D341Med (cell line): ENCODE data around the gene ASIC2.

Experiments used
- DNase-seq: peaks from one replicate; pipeline ENCODE4 v3.0.0; 2012; ENCODE audit warnings: low spot score

ASIC2 gene

DNA sequence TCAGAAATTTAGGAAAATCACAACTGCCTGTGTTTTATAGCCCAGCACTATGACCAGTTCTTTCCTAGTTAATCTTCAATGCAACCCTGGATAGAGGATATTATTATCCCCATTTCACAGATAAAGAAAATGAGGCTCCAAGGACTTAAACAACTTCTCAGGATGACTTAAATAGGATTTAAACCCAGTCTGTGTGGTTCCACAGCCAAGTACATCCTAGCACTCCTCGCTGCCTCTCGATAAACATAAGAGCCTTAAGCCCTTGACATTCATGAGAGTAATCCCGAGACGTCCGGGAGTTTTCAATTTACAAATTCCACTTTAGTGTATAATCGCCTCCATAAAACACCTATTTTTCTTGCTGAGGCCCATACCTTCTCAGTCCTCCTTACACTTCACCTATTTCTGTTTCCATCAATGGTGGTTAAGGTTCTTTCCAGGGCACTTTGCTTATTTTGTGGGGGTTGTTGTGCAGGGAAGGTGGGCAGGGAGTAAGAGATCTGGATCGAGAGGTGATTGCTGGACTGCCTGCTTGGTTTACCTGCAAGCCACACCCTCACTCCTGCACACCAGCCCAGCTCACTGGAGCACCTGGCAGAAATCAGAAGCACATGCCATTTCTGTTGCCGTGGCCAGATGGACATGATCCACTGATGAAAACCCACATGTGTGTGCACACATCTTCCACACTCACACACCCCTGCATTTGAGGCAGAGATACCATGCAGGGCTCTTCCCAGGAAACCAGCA, 50.5 kb downstream of the ASIC2 start:
- no peak for DNase-seq

DNA sequence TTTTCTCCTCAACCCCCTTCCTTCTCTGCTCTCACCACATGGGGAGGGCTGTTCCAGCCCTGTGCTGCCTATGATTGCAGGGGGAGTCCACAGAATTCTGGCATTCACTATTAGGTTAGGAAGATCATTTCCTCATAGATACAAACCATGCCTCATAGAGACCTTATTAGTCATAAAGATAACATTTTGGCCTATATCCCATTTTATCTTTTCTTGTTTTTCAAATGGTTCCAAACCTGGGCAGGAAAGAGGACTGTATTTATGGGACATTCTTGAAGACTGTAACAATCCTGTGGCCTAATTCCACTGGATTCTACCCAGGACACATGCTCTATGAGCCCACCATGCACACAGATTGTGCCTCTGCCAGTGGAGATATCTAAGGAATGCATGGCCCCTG, 51.7 kb downstream of the ASIC2 start:
- no peak for DNase-seq

DNA sequence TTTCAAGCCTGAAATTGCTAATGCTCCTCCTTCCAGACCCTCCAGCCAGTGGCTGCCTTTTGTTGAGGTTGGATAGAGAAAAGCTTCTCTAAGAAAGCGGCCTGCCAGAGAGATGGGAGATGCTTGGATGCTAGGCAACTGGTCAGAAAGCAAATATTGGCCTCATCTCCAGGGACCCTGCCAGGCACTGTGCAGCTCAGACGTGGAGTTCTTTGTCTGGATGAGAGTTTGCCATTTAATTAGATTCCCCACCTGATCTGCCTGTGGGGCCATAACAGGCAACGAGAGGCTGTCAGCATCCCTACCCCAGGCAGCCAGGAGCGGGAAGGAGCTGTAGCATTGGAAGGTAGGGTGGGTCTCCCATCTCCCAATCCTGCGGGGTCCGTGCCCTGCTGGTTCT, 52.7 kb downstream of the ASIC2 start:
- DNase-seq = no peak

DNA sequence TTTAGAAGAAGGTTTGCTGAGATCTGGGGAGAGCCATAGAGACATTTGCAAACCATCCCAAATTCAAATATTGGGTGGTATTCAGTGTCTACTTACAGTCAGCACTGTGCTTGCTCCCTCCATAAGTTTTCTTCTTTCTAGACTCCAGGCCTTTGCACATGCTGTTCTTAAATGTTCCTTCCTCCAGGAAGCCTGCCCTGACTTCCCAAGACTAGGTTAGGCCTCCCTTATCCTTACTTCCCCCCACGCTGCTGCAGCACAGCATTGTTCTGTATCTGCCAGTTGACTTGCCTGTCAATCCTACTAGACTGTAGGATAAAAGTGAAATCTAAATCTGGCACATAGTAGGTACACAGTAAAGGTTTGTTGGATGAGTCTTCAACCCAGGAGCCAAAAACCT, 53.4 kb downstream of the ASIC2 start:
- no peak for DNase-seq

DNA sequence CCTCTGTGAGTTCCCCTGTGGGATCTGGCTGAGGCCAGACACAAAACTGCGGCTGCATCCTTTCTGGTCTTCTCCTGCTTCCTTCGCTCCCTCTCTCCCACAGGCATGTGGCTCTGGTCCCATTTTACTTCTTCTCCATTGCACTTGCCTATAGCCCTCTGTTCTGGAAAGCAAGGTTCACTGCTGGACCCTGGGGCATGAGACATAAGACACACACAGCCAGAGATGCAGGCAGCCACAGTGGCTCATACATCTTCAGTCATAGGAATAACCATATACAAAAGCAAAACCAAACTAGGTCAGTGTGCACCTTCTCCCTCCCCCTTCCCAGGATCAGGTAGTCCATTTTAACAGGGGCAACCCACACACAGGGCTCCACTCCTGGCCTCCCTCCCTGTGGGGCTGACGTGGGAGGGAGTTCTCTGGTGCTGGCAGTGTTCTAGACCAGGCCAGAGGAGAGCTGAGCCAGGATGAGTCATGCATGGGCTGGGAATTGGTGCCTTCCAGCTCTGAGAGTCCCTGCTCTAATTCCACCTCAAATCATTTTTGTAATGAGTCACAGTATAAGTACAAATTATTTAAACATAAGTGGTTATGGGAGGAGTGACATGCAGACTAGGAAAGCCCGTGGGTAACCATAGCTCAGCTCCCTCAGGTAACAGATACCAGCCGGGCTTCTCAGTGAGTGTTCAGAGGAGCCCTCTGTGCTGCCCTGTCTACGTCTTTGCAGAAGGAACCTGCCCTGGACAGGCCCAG, 58.0 kb downstream of the ASIC2 start:
- DNase-seq = no peak

DNA sequence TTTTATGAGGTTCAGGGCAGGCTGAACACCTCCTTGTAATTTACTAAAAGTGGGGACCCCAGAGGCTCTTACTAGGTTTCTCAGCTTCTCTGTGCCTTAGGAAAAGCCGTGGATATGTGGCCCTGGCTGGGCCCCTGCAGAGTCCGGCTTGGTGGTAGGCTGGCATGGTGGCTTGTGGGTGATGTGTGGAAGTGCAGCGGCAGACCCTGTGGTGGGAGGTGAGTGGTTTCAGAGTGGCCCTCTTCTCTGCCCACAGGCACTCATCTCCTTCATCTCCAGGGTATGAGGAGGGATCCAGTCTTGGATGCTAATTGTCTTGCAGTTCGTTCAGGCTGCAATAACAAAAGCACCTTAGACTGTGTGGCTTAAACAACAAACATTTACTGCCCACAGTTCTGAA, 58.9 kb downstream of the ASIC2 start:
- no peak for DNase-seq

DNA sequence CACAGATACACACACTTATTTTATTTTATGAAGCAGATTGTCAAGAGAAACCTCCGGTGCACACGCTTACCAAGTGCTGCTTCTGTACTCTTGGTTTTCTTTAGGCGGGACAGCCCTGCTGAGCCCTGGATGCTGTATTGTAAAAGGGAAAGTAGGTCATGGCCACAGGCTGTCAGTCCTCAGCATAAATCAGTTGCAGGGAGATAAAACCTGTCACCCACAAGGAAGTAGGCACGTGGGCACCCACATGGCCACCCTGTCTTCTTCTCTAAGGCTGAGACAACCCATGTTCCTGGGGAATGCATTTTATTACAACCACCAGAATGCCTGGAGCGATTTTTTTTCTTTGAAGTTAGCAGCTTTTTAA, 59.3 kb downstream of the ASIC2 start:
- DNase-seq = no peak

DNA sequence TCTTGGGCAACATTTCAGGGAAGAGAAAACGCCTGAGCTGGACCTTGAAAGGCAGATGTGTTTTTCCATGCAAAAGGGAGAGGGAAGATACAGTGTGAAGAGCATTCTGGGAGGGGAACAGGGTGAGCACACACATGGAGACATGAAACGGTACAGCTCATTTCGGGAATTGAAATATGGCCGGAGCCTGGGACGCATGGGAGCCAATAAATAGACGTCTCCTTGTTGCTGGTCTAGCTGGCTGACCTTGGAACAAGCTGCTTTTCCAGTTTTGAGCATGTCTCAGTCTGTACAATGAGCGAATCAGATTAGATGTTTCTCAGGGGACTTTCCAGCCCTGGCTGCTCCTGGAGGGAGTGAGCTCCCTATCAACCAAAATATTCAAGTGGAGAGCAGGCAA, 63.6 kb downstream of the ASIC2 start:
- no peak for DNase-seq

DNA sequence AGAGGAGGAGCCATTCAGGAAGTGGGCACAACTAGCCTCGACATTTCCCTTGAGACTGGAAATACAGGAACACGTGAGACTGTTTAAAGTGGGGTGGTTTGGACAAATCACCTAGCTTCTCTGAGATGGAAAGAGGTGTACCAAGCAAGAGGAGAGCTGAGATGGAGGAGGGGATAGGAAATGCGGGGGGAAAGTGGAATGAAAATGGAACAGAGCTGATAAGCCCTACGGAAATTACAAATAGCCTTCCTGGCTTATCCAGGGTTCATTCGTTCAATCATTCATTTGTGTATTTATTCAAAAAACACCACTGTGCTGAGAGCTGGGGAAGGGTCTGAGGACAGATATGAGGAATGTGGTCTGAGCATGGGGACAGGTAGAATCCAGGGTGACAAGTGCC, 64.1 kb downstream of the ASIC2 start:
- DNase-seq = no peak

DNA sequence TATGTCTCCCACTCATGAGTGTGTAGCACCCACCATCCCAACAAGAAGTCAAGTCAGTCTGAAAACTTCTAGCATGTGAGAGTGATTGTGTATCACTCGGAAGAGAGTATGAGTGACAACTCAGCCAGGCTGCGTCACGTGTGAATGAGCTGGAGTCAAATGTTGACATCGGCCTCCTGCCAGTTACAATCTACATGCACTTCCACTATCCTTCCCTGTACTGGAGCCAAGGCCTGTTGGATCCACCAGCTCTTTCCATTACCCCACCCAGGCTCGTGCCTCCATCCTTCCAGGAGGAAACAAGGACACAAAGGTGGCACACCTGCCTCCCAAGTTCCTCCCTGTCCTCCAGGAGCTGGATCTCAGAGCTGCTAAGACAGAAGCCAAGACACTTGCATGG, 64.5 kb downstream of the ASIC2 start:
- DNase-seq = no peak

DNA sequence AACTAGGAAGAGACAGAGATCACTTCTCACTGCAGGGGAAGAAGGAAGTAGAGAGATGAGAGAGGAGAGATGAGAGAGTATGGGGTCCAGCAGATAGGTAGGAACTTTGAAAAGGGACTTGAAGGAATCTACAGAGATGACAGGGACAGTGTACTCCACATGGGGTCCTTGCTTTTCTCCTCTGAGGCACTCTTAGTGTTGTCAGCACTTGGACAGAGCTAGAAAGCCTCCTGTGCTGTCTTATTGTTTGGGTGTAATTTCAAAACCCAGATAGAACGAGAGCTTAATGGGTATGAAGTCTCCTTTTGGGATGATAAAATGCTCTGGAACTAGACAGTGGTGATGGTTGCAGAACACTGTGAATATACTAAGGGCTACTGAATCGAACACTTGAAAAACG, 65.2 kb downstream of the ASIC2 start:
- no peak for DNase-seq

DNA sequence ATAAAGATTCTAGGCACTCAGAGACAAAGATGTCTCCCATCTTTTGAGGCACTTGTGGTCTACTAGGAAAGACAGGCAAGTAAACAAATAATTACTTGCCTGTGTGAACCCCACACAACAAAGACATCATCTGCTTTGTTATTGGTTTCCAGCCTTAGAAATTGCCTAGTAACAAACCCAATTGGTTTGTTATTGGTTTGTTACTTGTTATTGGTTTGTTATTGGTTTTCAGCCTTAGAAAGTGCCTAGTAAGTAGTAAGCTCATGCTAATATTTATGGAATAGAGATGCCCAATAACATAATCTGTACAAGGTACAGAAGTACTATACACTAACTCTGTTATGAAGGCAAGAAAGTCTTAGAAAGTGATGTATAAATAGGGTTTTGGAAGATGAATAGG, 67.1 kb downstream of the ASIC2 start:
- no peak for DNase-seq

DNA sequence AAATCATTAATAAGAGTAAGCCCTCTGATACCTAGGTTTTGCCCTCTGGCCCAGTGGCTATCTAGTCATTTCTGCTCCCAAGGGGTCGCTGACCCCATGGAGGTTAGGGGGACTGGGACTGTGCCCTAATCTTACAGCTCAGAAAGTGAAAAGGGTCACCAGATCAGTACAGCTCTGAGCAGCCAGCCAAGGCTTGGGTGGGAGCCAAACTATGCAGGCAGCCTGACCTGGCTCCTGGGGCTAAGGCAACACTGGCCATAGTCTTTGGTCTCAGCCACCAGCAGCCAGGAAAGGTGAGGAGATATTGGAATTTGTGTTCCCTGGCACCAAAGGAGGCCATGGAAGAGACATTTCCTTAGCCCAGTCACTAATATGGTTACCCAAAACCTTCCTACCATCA, 67.6 kb downstream of the ASIC2 start:
- no peak for DNase-seq

DNA sequence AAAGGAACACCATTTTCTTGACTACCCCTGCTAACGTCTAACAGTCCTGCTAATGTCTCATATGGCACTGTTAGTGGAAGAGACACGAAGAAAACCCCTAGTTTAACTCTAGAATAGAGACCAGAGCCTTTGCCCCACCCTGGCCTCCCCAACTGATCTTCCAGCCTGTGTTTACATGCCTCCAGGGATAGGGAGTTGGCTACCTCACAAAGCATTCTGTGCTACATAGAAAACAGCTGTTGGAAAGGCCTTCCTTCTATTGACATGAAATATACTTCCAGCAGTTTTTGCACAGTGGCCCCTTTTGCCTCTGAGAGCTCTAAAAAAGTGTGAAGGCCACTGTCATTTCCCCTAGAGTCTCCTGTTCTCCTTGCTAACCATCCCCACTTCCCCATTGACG, 73.1 kb downstream of the ASIC2 start:
- DNase-seq = no peak

DNA sequence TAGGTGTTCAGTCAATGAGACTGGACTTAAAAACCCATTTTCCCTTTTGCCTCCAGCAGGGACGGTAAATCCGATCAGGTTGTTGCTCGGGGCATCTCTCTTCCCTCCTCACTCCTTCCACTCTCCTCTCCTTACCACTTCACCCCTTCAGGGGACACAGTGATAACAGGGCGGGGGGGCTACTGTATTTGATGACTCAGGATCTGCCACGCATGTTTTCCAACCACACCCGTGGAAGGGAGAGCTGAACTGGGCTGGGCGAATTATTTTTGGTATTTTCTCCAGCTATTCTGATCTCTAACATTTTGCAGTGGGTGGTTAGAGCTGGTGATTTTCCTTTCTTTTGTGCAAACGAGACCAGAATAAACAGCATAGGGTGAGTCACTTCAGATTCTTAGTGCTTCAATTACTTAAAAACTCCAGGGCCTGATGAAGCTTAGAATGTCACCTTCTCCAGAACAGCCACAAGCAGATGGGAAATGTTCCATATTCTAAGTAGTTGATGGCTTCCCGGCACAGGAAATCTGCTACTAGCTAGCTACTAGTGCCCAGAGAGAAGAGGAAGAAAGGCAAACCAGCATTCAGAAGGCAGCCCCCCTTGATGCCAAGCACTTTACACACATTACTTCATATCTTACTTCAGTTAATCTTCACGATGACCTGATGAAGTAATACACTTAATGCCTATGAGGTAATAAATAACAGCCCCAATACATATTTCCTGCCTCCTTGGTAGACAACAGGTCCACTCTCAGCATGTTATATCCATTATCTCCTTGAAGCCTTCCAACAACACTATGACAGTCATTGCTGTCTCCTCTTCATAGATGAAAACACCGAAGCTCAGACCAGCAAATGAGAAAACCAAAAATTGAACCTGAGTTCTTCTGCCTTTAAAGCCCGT, 74.1 kb downstream of the ASIC2 start:
- no peak for DNase-seq

DNA sequence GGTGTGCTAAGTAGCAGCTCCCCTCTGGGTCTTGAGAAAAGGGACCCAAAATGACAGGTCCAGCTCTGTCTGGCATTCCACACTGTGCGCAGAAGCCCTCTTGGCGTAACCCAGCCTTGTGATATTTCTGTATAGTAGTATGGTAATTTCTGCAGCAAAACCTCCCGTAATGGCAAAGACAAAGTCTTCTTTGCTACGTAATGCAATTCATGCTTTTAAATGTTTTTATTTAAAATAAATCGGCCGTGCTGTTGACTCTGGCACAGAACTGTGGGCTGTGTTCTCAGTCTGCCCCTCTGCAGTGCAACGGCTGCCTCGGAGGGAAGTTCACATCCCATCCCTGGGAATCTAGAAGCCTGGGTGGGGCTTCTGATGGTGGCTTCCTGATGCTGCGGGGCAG, 75.2 kb downstream of the ASIC2 start:
- DNase-seq = no peak

DNA sequence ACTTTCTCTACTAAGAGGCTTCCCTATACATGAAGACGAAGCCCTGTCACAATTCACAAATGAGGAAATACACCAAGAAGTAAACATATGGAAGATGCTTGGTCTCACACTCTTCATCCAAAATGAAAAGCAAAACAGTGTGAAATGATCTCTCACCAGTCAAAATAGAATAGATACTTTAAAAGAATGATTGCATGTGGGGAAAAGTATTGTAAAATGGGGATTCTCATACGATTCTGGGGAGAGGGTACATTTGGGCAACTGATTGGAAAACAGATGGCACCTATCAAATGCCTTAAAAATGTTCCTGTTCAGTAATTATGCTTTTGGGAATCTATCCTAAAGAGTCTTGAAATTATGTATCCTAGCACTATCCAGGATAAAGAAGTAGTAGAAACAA, 78.1 kb downstream of the ASIC2 start:
- DNase-seq = no peak

DNA sequence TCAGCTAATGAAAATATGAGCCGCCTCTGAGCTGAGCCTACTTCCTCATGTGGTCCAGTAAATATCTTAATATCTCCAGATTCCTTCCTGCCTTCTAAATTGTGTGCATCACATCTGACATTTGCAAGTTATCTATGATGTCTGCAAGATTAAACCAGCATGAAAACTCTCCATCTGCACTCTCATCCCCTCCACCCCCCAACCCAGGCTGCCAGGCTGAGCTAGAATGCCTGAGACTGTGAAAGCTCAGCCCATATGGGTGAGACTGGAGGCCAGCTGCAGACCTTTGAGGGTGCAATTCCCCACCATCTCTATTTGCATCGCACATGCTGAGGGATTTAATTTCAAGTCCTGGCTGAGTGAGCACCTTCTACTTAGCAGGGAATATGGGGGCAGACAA, 82.8 kb downstream of the ASIC2 start:
- DNase-seq = no peak

DNA sequence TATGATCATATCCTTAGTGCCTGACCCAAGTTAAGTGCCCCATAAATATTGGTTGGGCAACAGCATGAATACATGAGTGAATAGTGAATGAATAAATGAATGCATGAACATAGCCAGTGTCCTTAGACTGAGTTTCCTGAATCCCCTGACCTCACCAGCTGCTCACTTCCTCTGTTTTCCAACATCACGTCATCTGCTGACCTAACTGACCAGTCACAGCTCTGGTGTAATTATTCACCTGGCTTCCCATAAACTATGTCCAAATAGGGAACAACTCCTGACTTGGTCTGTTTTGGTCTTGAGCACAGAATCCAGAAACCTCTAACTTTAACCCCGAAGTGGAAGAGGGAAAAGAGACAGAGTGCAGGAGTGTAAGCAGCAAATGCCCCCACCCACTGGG, 83.4 kb downstream of the ASIC2 start:
- no peak for DNase-seq

DNA sequence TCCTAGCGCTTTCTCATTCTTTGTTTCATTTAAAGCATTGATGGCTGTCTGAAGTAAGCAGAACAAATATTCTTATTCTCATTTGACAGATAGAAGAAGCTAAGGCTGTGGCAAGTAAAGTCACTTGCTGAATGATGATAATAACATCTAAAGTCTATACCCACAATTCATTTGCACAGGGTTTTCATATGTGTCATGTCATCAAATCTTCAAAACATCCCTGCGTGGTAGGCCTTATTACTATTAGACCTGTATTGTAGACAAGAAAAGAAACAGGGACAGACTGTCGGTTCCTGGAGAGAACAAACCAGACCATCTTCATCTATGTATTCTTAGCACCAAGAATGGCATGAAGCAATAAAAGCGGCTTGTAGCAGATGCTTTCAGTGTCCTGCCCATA, 85.9 kb downstream of the ASIC2 start:
- no peak for DNase-seq

DNA sequence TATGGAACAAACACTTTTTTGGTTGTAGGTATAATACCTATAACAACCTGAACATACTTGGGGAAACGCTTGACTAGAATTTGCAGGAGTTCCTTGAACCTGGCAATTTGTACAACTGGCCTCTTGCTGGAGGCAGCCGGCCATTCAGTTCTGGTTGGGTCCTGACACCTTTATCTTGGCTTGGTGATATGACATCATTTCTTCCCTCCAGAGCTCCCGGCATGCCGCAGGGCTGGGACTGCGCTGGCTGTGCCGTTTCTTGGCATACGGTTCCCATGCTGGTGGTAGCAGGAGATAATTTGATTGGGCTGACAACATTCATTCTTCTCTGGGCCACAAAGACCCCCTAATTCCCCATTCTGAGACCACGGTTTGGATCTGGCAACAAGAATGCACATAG, 87.5 kb downstream of the ASIC2 start:
- DNase-seq = no peak

DNA sequence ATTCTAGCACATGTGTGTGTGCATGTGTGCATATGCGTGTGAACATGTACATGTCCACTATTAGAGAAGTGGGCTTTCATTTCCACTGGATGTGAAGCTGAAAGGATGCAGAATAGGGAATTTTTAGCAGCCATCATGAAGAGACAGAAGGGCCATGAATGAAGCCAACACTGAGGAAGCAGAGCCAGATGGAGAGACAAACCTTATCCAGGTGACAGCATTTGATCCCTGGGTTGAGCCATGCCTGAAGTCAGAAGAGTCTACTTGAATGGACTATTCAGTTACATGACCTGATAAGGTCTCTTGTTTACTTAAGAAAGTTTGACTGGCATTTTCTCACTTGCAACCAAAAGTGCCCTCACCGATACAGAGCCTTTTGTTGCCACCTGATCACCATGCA, 88.4 kb downstream of the ASIC2 start:
- no peak for DNase-seq

DNA sequence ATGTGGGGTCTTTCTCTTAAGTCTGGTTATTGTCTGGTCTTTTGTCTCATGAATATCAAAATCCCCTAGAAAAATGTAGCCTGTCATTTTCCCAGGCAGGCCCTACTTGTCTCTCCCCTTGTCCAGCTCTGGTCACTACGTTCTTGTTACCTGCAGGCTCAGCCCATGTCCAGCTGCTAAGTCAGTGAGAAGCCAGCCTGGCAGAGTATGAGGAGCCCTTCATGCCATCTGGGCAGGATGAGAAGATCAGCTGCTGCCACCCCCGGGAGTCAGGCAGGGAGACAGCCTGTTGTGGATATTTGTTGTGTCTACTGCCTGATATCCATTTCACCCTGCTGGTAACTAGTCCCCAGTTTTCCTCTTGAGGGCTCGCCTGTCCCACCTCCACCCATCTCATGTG, 88.9 kb downstream of the ASIC2 start:
- DNase-seq = no peak
